NCI-H146 (cell line): ENCODE results near the gene PDGFD.

ENCODE experiments used
- DNase-seq: peaks from one replicate; lab custom pipeline; 2025; lab: John Stamatoyannopoulos, UW

PDGFD gene

DNA sequence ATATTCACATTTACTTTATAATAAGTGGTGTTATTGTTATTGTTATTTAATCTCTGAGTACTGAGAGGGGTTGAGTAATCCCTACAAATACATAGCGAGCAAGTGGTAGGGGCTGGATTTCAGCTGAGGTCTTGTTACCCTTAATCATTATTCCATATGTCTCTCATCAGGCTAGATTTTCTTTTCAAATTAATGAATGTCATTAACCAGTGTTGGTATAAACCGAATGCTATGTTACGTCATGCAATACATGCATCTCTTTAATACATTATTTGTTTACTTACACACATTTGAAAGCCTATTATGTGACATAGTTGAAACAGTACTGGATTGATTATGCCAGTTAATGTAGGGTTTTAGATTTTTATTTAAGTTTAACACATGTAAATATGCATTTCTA is 18.9 kb downstream of the PDGFD start:
- no peak for DNase-seq

GRCh38 chr11:104142698-104143097 is 21.2 kb downstream of the PDGFD start:
- DNase-seq = no peak

DNA sequence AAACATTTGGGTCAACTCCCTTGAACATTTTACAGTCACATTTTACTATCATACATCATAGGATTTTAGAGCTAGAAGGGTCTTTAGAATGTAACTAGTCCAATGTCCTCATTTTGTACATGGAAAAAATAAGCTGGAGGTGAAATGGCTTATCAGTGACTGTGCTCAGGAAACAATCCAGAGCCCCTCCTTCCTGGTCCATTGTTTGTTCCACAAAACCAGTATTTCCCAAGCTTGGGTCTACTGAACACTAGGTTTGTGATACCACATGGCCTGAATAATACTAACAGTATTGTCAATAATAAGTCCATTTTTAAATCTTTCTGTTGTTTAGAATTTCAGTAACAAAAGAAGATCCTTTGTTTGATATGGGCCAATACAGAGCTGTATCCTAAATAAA is 27.1 kb downstream of the PDGFD start:
- DNase-seq = no peak

DNA sequence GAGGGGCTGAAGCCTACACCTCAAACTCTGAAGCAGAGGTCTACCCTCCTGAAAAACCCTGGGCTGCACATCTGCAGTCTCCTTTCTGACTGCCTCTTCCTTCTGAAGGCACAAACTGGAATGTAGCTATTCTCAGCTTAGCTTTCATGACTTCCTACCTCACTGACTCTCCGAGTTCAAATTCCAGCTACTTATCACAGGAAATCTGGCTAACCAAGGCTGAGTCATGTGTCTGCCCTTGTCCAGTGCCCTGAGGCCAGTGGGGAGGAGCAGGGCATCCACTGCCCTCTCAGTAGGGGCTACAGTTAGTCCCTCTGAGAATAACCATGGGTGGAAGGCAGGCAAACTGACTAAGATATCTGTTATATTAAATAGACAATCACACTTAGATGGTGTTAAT is 29.2 kb downstream of the PDGFD start:
- DNase-seq = no peak

GRCh38 chr11:104130161-104130560 is 33.8 kb downstream of the PDGFD start:
- DNase-seq = no peak

DNA sequence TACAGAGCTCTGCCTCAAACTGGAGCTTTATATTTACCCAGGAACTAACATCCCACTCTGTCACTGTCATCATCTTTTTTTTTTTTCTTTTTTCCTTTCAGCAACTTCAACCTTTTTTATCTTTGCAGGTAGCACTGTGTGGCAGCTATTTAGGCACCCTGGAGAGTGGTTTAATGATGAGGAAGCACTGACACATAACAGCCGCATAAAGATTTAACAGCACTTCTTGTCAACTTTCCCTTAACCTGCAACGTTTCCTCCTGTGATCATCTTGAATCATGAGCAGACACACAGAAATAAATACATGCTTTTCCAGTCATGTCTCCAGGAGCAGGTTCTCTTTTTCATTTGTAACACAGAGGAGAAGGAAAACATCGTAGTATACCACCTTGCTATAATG is 34.8 kb downstream of the PDGFD start:
- no peak for DNase-seq

DNA sequence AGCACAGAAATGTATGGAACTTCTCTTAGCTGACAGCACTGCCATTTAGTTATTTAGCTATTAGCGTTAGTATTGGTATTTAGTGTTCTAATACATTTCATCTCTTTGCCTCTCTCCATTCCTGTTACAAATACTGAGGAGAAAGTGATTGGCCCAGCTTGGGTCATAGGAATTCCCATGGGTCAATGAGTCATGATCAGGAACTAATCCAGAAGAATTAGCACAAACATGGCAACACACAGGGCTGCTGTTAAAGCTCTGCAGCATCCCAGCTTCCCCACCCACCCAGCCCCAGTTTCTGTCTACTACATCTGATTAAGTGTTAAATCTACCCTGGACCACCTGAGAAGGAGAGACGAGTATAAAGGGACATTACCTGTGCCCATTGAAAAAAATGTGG is 36.1 kb downstream of the PDGFD start:
- no peak for DNase-seq

DNA sequence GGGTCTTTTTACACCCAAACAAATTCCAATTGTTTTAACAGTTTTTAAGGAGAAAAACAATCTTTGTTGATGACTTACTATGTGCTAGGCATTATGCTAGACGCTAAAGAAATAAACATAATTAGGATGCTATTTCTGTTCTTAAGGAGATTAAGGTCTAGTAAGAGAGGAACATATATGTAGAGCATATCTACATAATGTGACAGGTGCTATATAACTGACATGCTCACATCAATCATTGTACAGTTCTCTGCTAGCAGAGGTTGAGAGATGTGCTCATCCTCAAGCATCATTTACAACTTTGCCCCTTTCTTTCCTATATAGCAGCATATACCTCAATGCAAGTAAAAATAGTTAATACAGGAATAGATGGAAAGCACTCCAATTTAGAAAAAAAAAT is 37.5 kb downstream of the PDGFD start:
- DNase-seq = no peak

- no peak for DNase-seq
Measured at GRCh38 chr11:104124979-104125378, 39.0 kb downstream of the PDGFD start.

DNA sequence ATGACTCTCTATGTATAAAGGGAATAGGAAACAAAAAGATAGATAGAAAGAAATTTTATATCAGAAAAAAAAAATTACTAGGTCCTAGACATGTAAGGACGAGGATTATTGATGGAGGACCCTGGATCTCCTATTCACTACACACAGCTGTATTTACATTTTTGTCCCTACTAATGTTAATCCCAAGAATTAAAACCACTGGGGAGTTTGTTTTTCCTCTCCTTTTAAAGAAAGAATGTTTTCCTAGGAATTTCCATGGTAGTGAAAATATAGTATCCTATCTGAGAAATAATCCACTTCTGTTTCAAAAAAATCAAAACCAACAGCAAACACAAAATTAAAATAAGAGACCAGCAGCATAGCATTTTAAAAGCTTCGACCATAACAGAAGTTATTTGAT is 41.1 kb downstream of the PDGFD start:
- DNase-seq = no peak

GRCh38 chr11:104122011-104122635 is 41.8 kb downstream of the PDGFD start:
- DNase-seq = peak; percentile 64

DNA sequence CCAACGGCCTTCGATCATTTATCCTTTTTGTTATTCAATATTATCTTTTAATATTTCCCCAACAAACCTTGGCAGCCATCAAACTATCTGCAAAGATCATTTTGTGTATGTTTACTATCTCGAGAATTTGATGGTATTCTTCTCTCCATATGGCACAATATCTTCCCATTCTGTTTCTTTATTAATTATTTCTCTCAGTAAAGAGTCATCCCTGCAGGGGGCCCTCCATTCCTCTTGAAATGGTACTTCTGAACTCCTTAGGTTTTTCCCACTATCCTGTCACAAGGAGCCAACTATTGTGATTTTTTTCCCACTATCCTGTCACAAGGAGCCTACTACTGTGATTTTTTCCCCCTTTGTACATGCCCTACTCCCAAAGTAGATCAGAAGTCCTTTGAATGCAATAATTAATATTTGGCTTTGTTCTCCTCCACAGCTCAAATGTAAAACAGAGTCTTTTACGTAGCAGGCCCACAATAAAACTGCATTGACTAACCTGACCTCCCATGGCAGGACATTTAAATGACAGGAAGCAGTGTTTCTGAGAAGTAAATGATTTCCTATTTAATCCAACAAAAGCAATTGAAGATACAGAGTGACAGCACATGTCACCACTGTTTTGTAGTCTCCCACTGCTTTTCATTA is 43.3 kb downstream of the PDGFD start:
- DNase-seq = peak; percentile 34

DNA sequence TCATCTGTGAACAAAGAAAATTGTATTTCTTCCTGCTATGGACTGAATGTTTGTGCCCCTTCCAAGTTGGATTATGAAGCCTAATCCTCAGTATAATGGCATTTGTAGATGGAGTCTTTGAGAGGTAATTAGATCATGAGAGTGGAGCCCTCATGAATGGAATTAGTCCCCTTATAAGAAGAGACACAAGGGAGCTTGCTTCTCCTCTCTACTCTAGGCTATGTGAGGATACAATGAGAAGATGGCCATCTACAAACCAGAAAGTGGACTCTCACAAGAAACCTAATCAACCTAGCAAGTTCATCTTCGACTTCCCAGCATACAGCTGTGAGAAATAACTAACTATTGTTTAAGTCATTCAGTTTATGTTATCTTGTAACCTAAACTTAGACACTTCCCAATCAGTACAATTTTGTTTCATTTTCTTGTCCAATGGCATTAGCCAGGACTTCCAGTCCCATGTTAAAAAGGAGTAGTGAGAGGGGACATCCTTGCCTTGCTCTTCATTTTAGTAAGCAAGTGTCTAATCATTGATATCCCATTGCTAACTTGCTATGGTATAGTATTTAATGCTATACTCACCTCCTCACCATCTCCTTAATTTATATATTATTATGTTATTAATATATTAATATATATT is 45.7 kb downstream of the PDGFD start:
- no peak for DNase-seq

DNA sequence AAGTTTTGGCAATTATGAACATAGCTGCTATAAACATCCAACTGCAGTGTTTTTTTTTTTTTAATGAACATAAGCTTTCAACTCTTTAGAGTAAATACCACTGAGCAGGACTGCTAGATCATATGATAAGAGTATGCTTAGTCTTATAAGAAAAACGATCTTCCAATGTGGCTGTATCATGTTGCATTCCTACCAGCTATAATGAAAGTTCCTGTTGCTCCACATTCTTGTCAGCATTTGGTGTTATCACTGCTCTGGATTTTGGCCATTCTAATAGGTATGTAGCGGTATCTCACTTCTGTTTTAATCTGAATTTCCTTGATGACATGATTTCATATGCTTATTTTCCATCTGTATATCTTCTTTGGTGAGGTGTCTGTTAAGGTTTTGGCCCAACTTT is 50.4 kb downstream of the PDGFD start:
- no peak for DNase-seq

DNA sequence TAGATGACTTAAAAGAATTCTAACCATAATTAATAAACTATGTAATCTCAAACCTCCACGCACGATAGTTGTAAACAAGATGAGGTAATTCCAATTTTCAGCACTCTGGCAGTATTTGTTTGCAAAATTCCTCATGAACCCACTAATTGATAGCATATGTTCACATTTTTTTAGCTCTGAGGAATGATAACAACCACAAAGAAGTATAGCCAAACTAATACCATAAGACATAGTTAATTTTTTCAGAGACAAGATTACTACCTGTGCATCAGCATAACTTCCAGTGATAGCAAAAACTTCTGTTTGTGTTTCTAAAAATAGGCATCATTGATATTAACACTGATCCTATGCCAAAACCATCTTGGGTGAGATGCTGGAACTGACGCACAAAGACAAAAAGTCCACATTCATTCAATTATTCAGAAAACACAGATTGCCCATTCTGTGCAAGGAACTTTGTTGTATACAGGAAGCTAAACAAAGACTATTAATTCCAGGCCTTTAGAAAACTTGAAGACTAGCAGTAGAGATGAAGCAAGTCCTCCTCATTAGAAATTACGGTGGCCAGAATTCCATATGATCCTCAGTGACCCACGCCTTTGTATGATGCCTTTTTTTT is 57.7 kb downstream of the PDGFD start:
- DNase-seq = no peak

DNA sequence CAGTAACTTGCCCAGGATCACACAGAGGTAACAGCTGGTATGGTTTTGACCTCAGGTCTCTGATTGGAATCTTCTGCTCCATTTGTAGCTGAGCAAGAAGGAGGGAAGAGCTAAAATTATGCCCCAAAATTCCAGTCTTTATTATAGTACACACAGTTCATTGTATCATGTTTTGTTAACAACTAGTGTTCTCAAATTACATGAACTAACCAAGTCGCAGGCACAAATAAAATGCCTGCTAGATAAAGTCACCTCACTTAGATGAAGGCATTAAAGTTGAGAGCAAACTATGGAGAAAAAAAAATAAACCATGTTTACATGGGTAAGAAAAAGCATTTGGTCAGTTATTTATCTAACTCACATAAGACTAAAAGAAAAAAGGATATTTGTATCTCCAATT is 58.8 kb downstream of the PDGFD start:
- DNase-seq = no peak

- no peak for DNase-seq
Measured at GRCh38 chr11:104104664-104105063, 59.3 kb downstream of the PDGFD start.

GRCh38 chr11:104104201-104104600 is 59.7 kb downstream of the PDGFD start:
- no peak for DNase-seq

- DNase-seq = no peak
Measured at GRCh38 chr11:104098555-104098954, 65.4 kb downstream of the PDGFD start.

DNA sequence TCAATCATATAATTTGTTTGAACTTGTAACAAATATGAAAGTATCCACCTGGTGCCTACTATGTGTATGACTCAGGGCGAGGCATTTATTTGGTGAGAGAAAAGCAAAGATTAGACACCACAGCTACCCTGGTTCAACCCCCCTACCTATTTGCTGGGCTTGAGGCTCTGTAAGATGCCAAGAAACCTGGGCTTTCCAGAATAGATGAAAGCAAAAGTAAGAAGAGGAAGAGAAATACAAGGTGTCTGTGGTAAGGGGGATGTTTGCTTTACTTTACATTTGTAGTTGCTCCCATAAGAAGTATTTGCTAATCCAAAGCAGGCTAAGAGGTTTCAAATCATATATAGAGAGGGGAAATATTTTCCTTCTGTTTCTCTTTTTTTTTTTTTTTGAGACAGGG is 65.8 kb downstream of the PDGFD start:
- no peak for DNase-seq

GRCh38 chr11:104096900-104097299 is 67.0 kb downstream of the PDGFD start:
- no peak for DNase-seq

- DNase-seq = no peak
Measured at GRCh38 chr11:104095791-104096190, 68.2 kb downstream of the PDGFD start.

GRCh38 chr11:104094576-104094975 is 69.4 kb downstream of the PDGFD start:
- DNase-seq = no peak
